ENCODE measurements around the gene GGTLC2.
A peak's percentile ranks its signal among the peaks of the same experiment; 100 is the strongest.
"Not testable (repeated sequence)": the region's sequence is repeated elsewhere in the genome, so short reads cannot be mapped to it uniquely, and the experiment has no call there.

Gene GGTLC2

GRCh38 chr22:22609291-22609690 is 35.1 kb upstream of the GGTLC2 start:
- no peak for DNase-seq (ENCODE audit: insufficient read length, low spot score)
- FAIRE-seq, result no peak
- TF ChIP-seq TAF1 (IDR thresholded peaks at IDR 0.05; ENCODE audit: low read depth, low read length) (no peak), POLR2A (IDR thresholded peaks at IDR 0.05; ENCODE audit: low read depth, low read length) (no peak), POLR2AphosphoS5 (IDR thresholded peaks at IDR 0.05; ENCODE audit: low read depth, low read length) (no peak), SPI1 (IDR thresholded peaks at IDR 0.05; ENCODE audit: low read depth, low read length) (no peak)

- TF ChIP-seq SPI1 (IDR thresholded peaks at IDR 0.05; ENCODE audit: low read depth, low read length) (no peak), POU2F2 (IDR thresholded peaks at IDR 0.05; ENCODE audit: low read depth, low read length) (no peak), POLR2A (IDR thresholded peaks at IDR 0.05; ENCODE audit: low read depth, low read length) (no peak), TAF1 (IDR thresholded peaks at IDR 0.05; ENCODE audit: low read depth, low read length) (no peak), PAX5 (IDR thresholded peaks at IDR 0.05; ENCODE audit: insufficient read depth, low read length, severe bottlenecking) (no peak), POLR2AphosphoS5 (IDR thresholded peaks at IDR 0.05; ENCODE audit: low read depth, low read length) (no peak)
- no peak for FAIRE-seq
- DNase-seq (ENCODE audit: insufficient read length, low spot score), result no peak
Measured at GRCh38 chr22:22612516-22612915, 31.9 kb upstream of the GGTLC2 start.

GRCh38 chr22:22614065-22614464 is 30.3 kb upstream of the GGTLC2 start:
- TF ChIP-seq PAX5 (IDR thresholded peaks at IDR 0.05; ENCODE audit: insufficient read depth, low read length, severe bottlenecking) (no peak), POU2F2 (IDR thresholded peaks at IDR 0.05; ENCODE audit: low read depth, low read length) (no peak), POLR2A (IDR thresholded peaks at IDR 0.05; ENCODE audit: low read depth, low read length) (no peak), SPI1 (IDR thresholded peaks at IDR 0.05; ENCODE audit: low read depth, low read length) (no peak), POLR2AphosphoS5 (IDR thresholded peaks at IDR 0.05; ENCODE audit: low read depth, low read length) (no peak), TAF1 (IDR thresholded peaks at IDR 0.05; ENCODE audit: low read depth, low read length) (no peak)
- FAIRE-seq (no peak), DNase-seq (ENCODE audit: insufficient read length, low spot score) (no peak)

- DNase-seq (ENCODE audit: insufficient read length, low spot score) (peak; percentile 39), FAIRE-seq (peak; percentile 91)
- no peak for TF ChIP-seq POLR2A (IDR thresholded peaks at IDR 0.05; ENCODE audit: low read depth, low read length)
- TF ChIP-seq SPI1 (IDR thresholded peaks at IDR 0.05; ENCODE audit: low read depth, low read length), result no peak
Measured at GRCh38 chr22:22616636-22617035, 27.8 kb upstream of the GGTLC2 start.

- TF ChIP-seq POLR2AphosphoS5 (IDR thresholded peaks at IDR 0.05; ENCODE audit: low read depth, low read length), result no peak
- no peak for TF ChIP-seq TAF1 (IDR thresholded peaks at IDR 0.05; ENCODE audit: low read depth, low read length)
- no peak for TF ChIP-seq POU2F2 (IDR thresholded peaks at IDR 0.05; ENCODE audit: low read depth, low read length)
- no peak for TF ChIP-seq SPI1 (IDR thresholded peaks at IDR 0.05; ENCODE audit: low read depth, low read length)
- no peak for TF ChIP-seq PAX5 (IDR thresholded peaks at IDR 0.05; ENCODE audit: insufficient read depth, low read length, severe bottlenecking)
- no peak for TF ChIP-seq POLR2A (IDR thresholded peaks at IDR 0.05; ENCODE audit: low read depth, low read length)
Measured at GRCh38 chr22:22618448-22618847, 26.0 kb upstream of the GGTLC2 start.

GRCh38 chr22:22618923-22619322 is 25.5 kb upstream of the GGTLC2 start:
- FAIRE-seq, result no peak
- TF ChIP-seq POLR2A (IDR thresholded peaks at IDR 0.05; ENCODE audit: low read depth, low read length), result no peak
- no peak for TF ChIP-seq POLR2AphosphoS5 (IDR thresholded peaks at IDR 0.05; ENCODE audit: low read depth, low read length)
- TF ChIP-seq SPI1 (IDR thresholded peaks at IDR 0.05; ENCODE audit: low read depth, low read length), result peak; percentile 46
- no peak for TF ChIP-seq TAF1 (IDR thresholded peaks at IDR 0.05; ENCODE audit: low read depth, low read length)
- no peak for DNase-seq (ENCODE audit: insufficient read length, low spot score)

More at GRCh38 chr22:22618448-22618847, 26.0 kb upstream of the GGTLC2 start:
- FAIRE-seq (no peak), DNase-seq (ENCODE audit: insufficient read length, low spot score) (no peak)

GRCh38 chr22:22619765-22620414 is 24.5 kb upstream of the GGTLC2 start:
- DNase-seq (ENCODE audit: insufficient read length, low spot score), result no peak
- TF ChIP-seq PAX5 (IDR thresholded peaks at IDR 0.05; ENCODE audit: insufficient read depth, low read length, severe bottlenecking), result no peak
- TF ChIP-seq POU2F2 (IDR thresholded peaks at IDR 0.05; ENCODE audit: low read depth, low read length), result no peak
- no peak for TF ChIP-seq POLR2A (IDR thresholded peaks at IDR 0.05; ENCODE audit: low read depth, low read length)
- no peak for FAIRE-seq

- not testable (repeated sequence) for DNase-seq (ENCODE audit: insufficient read length, low spot score); FAIRE-seq
Measured at GRCh38 chr22:22628546-22629495, 15.6 kb upstream of the GGTLC2 start.

GRCh38 chr22:22631223-22631652 is 13.2 kb upstream of the GGTLC2 start:
- not testable (repeated sequence) for DNase-seq (ENCODE audit: insufficient read length, low spot score); FAIRE-seq

GRCh38 chr22:22632226-22632625 is 12.2 kb upstream of the GGTLC2 start:
- DNase-seq (ENCODE audit: insufficient read length, low spot score); FAIRE-seq: not testable (repeated sequence)

- not testable (repeated sequence) for DNase-seq (ENCODE audit: insufficient read length, low spot score); FAIRE-seq
Measured at GRCh38 chr22:22633533-22633932, 10.9 kb upstream of the GGTLC2 start.

- DNase-seq (ENCODE audit: insufficient read length, low spot score); FAIRE-seq: not testable (repeated sequence)
Measured at GRCh38 chr22:22636260-22636659, 8.2 kb upstream of the GGTLC2 start.

- FAIRE-seq; DNase-seq (ENCODE audit: insufficient read length, low spot score): not testable (repeated sequence)
Measured at GRCh38 chr22:22638313-22638712, 6.1 kb upstream of the GGTLC2 start.

- FAIRE-seq; DNase-seq (ENCODE audit: insufficient read length, low spot score): not testable (repeated sequence)
Measured at GRCh38 chr22:22642255-22642654, 2.2 kb upstream of the GGTLC2 start.

GRCh38 chr22:22645969-22646368 is 1.6 kb downstream of the GGTLC2 start:
- not testable (repeated sequence) for DNase-seq (ENCODE audit: insufficient read length, low spot score); FAIRE-seq

- FAIRE-seq, result peak; percentile 50
- DNase-seq (ENCODE audit: insufficient read length, low spot score), result not testable (repeated sequence)
Measured at GRCh38 chr22:22647952-22648351, 3.5 kb downstream of the GGTLC2 start.

Measured in GM12891 (cell line).